Kidney epithelial cell (primary cell): ENCODE data around the gene COL19A1. TPM values are rescaled to one million over a fixed set of nuclear protein-coding genes. Genes with fewer than 3 reads are reported as not detected.

ENCODE experiments used
- DNase-seq: peaks from one replicate; pipeline ENCODE4 v3.0.0-alpha.2; 2010; ENCODE audit warnings: low read depth
- H3K27me3 ChIP-seq: 2 replicates; pipeline ENCODE4 v1.6.0; 2011; ENCODE audit warnings: low read length; ENCODE audit not compliant: control insufficient read depth, insufficient read depth
- H3K36me3 ChIP-seq: 2 replicates; pipeline ENCODE4 v1.5.1; 2011; ENCODE audit warnings: low read length; ENCODE audit not compliant: control insufficient read depth, insufficient read depth
- H3K4me3 ChIP-seq: 2 replicates; pipeline ENCODE4 v1.5.1; 2011; ENCODE audit warnings: low read depth, mild to moderate bottlenecking, control low read depth, low read length
- total RNA-seq: library from RNA; depleted of rRNA; stranded (reverse); fragments of >200 nt; gene quantifications from 2 replicates; pipeline ENCODE4 v1.2.3, GENCODE V29; 2015
- TF ChIP-seq, protein P1 (sequence below): IDR thresholded peaks from 2 replicates; pipeline ENCODE4 v1.5.1; 2011; ENCODE audit warnings: mild to moderate bottlenecking, moderate library complexity, low read length, control low read depth, inconsistent platforms; ENCODE audit not compliant: insufficient read depth, poor library complexity, severe bottlenecking

Gene COL19A1
- total RNA-seq, 1 donor from 2014 or later, result not detected

GRCh38 chr6:70210462-70210861 is 344.1 kb downstream of the COL19A1 start:
- no peaks in the 10 kb centered on the region for H3K36me3 ChIP-seq
- H3K4me3 ChIP-seq, result no peak overlapping the region
- no peak for DNase-seq
- TF ChIP-seq, protein P1, sequence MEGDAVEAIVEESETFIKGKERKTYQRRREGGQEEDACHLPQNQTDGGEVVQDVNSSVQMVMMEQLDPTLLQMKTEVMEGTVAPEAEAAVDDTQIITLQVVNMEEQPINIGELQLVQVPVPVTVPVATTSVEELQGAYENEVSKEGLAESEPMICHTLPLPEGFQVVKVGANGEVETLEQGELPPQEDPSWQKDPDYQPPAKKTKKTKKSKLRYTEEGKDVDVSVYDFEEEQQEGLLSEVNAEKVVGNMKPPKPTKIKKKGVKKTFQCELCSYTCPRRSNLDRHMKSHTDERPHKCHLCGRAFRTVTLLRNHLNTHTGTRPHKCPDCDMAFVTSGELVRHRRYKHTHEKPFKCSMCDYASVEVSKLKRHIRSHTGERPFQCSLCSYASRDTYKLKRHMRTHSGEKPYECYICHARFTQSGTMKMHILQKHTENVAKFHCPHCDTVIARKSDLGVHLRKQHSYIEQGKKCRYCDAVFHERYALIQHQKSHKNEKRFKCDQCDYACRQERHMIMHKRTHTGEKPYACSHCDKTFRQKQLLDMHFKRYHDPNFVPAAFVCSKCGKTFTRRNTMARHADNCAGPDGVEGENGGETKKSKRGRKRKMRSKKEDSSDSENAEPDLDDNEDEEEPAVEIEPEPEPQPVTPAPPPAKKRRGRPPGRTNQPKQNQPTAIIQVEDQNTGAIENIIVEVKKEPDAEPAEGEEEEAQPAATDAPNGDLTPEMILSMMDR, result peak; percentile 30
- peaks cover 2% of the 10 kb centered on the region for H3K27me3 ChIP-seq

DNA sequence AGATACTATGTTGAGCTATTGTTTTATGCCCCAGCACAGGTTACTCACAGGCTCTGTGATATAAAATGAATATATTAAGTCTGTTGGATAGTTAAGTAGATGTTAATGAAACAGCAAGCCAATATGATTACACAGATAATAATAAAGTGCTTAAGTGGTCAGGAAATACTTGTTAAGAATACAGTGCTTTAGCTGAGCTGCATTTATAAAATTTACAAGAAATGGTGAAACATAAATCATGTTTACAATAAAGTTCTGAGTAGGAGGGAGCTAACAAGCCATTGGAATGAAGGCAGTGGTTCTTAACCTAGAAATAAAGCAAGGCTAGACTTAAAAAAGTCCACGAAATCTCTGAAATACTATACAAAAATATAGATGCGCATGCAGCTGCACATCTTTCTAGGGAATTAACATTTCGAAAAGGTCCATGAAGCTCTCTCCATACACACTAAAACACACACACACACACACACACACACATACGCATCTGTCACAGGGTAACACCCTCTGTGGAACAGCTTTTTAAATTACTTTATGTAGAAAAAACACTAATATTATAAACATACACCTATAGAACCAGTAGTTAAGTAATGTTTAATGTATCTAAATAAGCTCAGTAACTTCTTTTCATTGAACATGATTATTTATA is 349.2 kb downstream of the COL19A1 start:
- DNase-seq, result no peak
- peaks cover 2% of the 10 kb centered on the region for H3K27me3 ChIP-seq
- H3K4me3 ChIP-seq, result no peak overlapping the region
- TF ChIP-seq, protein P1, result no peak
- no peaks in the 10 kb centered on the region for H3K36me3 ChIP-seq

DNA sequence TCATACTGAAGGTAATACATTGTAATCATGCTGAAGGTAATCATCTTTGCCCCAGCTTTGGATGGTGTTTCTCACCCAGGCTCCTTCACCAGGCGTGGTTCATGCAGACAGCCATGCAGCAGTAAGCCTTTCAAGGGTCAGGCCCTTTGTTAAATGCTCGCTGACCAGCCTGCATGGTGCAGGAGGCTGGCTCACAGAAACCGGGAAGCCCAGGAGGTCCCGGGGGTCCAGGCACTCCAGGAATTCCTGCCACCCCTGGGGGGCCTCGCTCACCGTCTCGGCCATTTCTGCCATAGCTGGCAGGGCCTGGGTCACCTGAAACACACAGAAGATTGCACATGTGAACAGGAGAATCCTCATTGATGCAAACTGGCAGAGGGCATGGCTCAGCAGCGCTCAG is 350.4 kb downstream of the COL19A1 start:
- Histone ChIP-seq H3K36me3 (no peaks in the 10 kb centered on the region), H3K4me3 (no peak overlapping the region), H3K27me3 (peaks cover 4% of the 10 kb centered on the region)
- no peak for DNase-seq
- TF ChIP-seq, protein P1, result no peak

- TF ChIP-seq, protein P1, result no peak
- no peaks in the 10 kb centered on the region for H3K36me3 ChIP-seq
- no peak for DNase-seq
- no peak overlapping the region for H3K4me3 ChIP-seq
- peaks cover 3% of the 10 kb centered on the region for H3K27me3 ChIP-seq
Observed at GRCh38 chr6:70219943-70220613, 353.7 kb downstream of the COL19A1 start.

DNA sequence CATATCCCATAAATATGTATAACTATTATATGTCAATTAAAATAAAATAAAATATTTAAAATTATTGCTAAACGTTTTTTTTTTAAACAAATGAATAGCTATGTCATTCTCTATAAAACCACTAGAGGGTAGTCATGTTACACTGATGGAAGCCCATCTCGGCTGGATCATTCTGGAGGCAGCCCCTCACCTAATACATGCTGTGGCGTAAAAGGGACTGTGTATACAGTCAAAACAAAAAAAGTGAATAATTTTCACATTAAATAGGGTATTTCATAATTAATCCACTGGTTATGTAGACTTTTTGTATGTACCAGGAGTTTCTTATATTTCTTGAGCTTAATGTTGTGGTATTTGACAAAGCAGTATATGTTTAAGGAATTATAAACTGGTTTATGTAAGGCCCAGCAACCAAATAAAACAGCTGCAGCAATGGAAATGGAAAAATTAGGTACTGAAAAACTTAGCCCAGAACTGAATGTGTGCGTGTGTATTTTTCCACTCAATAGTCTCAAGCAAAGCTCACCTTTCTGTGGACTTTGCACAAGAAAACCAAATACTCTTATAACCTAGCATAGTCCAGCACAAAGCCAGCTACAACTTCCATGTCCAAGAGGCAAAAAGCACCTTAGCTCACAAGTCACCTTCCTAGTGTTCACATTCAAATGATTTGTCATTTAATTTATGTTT is 354.8 kb downstream of the COL19A1 start:
- H3K27me3 ChIP-seq, result peaks cover 3% of the 10 kb centered on the region
- DNase-seq, result no peak
- TF ChIP-seq, protein P1, result peak; percentile 57
- H3K36me3 ChIP-seq, result no peaks in the 10 kb centered on the region
- no peak overlapping the region for H3K4me3 ChIP-seq
